NB4 (cell line): ENCODE measurements around the gene MTX3.

Experiments used
- DNase-seq: peaks from one replicate; pipeline ENCODE4 v3.0.0; 2010; ENCODE audit warnings: low read depth
- H3K4me3 ChIP-seq: one replicate; pipeline ENCODE4 v1.5.1; 2011; ENCODE audit warnings: mild to moderate bottlenecking, low read depth, low read length, moderate library complexity
- CTCF ChIP-seq: IDR thresholded peaks from one replicate; pipeline ENCODE4 v1.5.1; 2012; ENCODE audit warnings: low read depth, low read length
- MAX ChIP-seq: IDR thresholded peaks from 2 replicates; pipeline ENCODE4 v1.6.1; 2011; ENCODE audit warnings: low read depth, low read length
- MYC ChIP-seq: IDR thresholded peaks from 2 replicates; pipeline ENCODE4 v1.6.1; 2011; ENCODE audit warnings: low read depth, low read length
- POLR2A ChIP-seq: IDR thresholded peaks from 2 replicates; pipeline ENCODE4 v1.6.1; 2011; ENCODE audit warnings: mild to moderate bottlenecking; ENCODE audit not compliant: insufficient read length; ENCODE audit errors: extremely low read depth

Gene MTX3

GRCh38 chr5:80034559-80034958 is 43.5 kb upstream of the MTX3 start:
- H3K4me3 ChIP-seq: no peak overlapping the region
- no peak for DNase-seq
- no peak for TF ChIP-seq MAX
- TF ChIP-seq POLR2A: no peak
- no peak for TF ChIP-seq CTCF
- no peak for TF ChIP-seq MYC

- no peak for DNase-seq
- TF ChIP-seq MYC: no peak
- no peak for TF ChIP-seq CTCF
- no peak for TF ChIP-seq MAX
- no peak for TF ChIP-seq POLR2A
- H3K4me3 ChIP-seq: no peak overlapping the region
Observed at GRCh38 chr5:80033513-80033912, 42.5 kb upstream of the MTX3 start.

GRCh38 chr5:80031109-80031508 is 40.0 kb upstream of the MTX3 start:
- TF ChIP-seq MAX (no peak), MYC (no peak), CTCF (no peak), POLR2A (no peak)
- no peak for DNase-seq
- H3K4me3 ChIP-seq: no peak overlapping the region

GRCh38 chr5:80026841-80027240 is 35.8 kb upstream of the MTX3 start:
- DNase-seq: no peak
- TF ChIP-seq POLR2A: no peak
- no peak for TF ChIP-seq MYC

GRCh38 chr5:80025069-80025468 is 34.0 kb upstream of the MTX3 start:
- TF ChIP-seq POLR2A (no peak), MYC (no peak), CTCF (no peak), MAX (no peak)
- DNase-seq: no peak

More at GRCh38 chr5:80026841-80027240, 35.8 kb upstream of the MTX3 start:
- H3K4me3 ChIP-seq: no peak overlapping the region

GRCh38 chr5:80010754-80011392 is 19.8 kb upstream of the MTX3 start:
- H3K4me3 ChIP-seq: no peak overlapping the region
- no peak for DNase-seq
- TF ChIP-seq POLR2A (no peak), CTCF (no peak), MAX (no peak), MYC (no peak)

More at GRCh38 chr5:80025069-80025468, 34.0 kb upstream of the MTX3 start:
- no peak overlapping the region for H3K4me3 ChIP-seq
